H9 (cell line): ENCODE data around the gene ANHX. TPM values are rescaled to one million over a fixed set of nuclear protein-coding genes. Genes with fewer than 3 reads are reported as not detected.

Source experiments
- DNase-seq: peaks from one replicate; pipeline ENCODE4 v3.0.0-alpha.2; 2017
- H2AFZ ChIP-seq: one replicate; pipeline ENCODE4 v1.6.1; 2013; ENCODE audit warnings: mild to moderate bottlenecking, low read length, control low read depth, moderate library complexity
- H2AK5ac ChIP-seq: 2 replicates; pipeline ENCODE4 v1.6.1; 2013; ENCODE audit warnings: low read length, control low read depth, mixed read lengths; ENCODE audit not compliant: insufficient read length
- H2BK120ac ChIP-seq: one replicate; pipeline ENCODE4 v1.6.1; 2013; ENCODE audit warnings: low read depth, mild to moderate bottlenecking, low read length, control low read depth, inconsistent platforms; ENCODE audit not compliant: poor library complexity, severe bottlenecking
- H2BK12ac ChIP-seq: 2 replicates; pipeline ENCODE4 v1.6.1; 2013; ENCODE audit warnings: low read length, control low read depth, mixed read lengths, low read depth; ENCODE audit not compliant: insufficient read length
- H2BK15ac ChIP-seq: 2 replicates; pipeline ENCODE4 v1.6.1; 2013; ENCODE audit warnings: low read depth, low read length, control low read depth
- H2BK20ac ChIP-seq: one replicate; pipeline ENCODE4 v1.6.1; 2013; ENCODE audit warnings: low read depth, mild to moderate bottlenecking, low read length, control low read depth, inconsistent platforms; ENCODE audit not compliant: poor library complexity, severe bottlenecking
- H2BK5ac ChIP-seq: 2 replicates; pipeline ENCODE4 v1.6.1; 2013; ENCODE audit warnings: low read length, control low read depth, mixed read lengths; ENCODE audit not compliant: insufficient read length
- H3K14ac ChIP-seq: 2 replicates; pipeline ENCODE4 v1.6.1; 2013; ENCODE audit warnings: low read length, control low read depth; ENCODE audit not compliant: insufficient read depth
- H3K18ac ChIP-seq: 2 replicates; pipeline ENCODE4 v1.6.1; 2013; ENCODE audit warnings: low read depth, mild to moderate bottlenecking, mixed read lengths, low read length, control low read depth; ENCODE audit not compliant: insufficient read length
- H3K23ac ChIP-seq: 2 replicates; pipeline ENCODE4 v1.6.1; 2013; ENCODE audit warnings: low read length, control low read depth, mixed read lengths, low read depth; ENCODE audit not compliant: insufficient read length
- H3K23me2 ChIP-seq: 2 replicates; pipeline ENCODE4 v1.6.1; 2013; ENCODE audit warnings: low read depth, mild to moderate bottlenecking, mixed read lengths, low read length, control low read depth; ENCODE audit not compliant: insufficient read length, poor library complexity, severe bottlenecking
- H3K27ac ChIP-seq: 2 replicates; pipeline ENCODE4 v1.5.1; 2013; ENCODE audit warnings: low read length, control low read depth, mixed read lengths, low read depth; ENCODE audit not compliant: insufficient read length
- H3K27me3 ChIP-seq: 2 replicates; pipeline ENCODE4 v1.6.1; 2013; ENCODE audit warnings: low read length, control low read depth, inconsistent platforms; ENCODE audit not compliant: insufficient read depth
- H3K4ac ChIP-seq: 2 replicates; pipeline ENCODE4 v1.6.1; 2013; ENCODE audit warnings: low read depth, mild to moderate bottlenecking, control low read depth, inconsistent platforms, low read length, moderate library complexity
- H3K4me1 ChIP-seq: 2 replicates; pipeline ENCODE4 v1.6.1; 2013; ENCODE audit warnings: low read length, control low read depth, inconsistent platforms; ENCODE audit not compliant: insufficient read depth
- H3K4me2 ChIP-seq: 2 replicates; pipeline ENCODE4 v1.6.1; 2013; ENCODE audit warnings: low read length, control low read depth, mixed read lengths; ENCODE audit not compliant: insufficient read length, insufficient read depth
- H3K56ac ChIP-seq: 2 replicates; pipeline ENCODE4 v1.6.1; 2013; ENCODE audit warnings: low read depth, mild to moderate bottlenecking, mixed read lengths, low read length, control low read depth; ENCODE audit not compliant: insufficient read length
- H3K79me1 ChIP-seq: 2 replicates; pipeline ENCODE4 v1.6.1; 2013; ENCODE audit warnings: low read depth, mild to moderate bottlenecking, moderate library complexity, low read length, control low read depth, inconsistent platforms; ENCODE audit not compliant: insufficient read depth, poor library complexity, severe bottlenecking
- H3K79me2 ChIP-seq: 2 replicates; pipeline ENCODE4 v1.6.1; 2013; ENCODE audit warnings: low read length, control low read depth, inconsistent platforms; ENCODE audit not compliant: insufficient read depth
- H3K9ac ChIP-seq: 2 replicates; pipeline ENCODE4 v1.6.1; 2013; ENCODE audit warnings: low read length, control low read depth, mixed read lengths; ENCODE audit not compliant: insufficient read length; ENCODE audit errors: extremely low read depth
- H3K9me3 ChIP-seq: one replicate; pipeline ENCODE4 v1.6.1; 2013; ENCODE audit warnings: low read depth, low read length, inconsistent platforms; ENCODE audit not compliant: control insufficient read depth
- H3T11ph ChIP-seq: one replicate; pipeline ENCODE4 v1.6.1; 2013; ENCODE audit warnings: mild to moderate bottlenecking, low read length, control low read depth, inconsistent platforms
- H4K20me1 ChIP-seq: one replicate; pipeline ENCODE4 v1.6.1; 2013; ENCODE audit not compliant: control insufficient read depth, insufficient read length, insufficient read depth
- H4K5ac ChIP-seq: 2 replicates; pipeline ENCODE4 v1.6.1; 2013; ENCODE audit warnings: low read depth, mild to moderate bottlenecking, mixed read lengths, low read length, control low read depth; ENCODE audit not compliant: insufficient read length
- H4K8ac ChIP-seq: replicated peaks from 2 replicates; pipeline ENCODE4 v1.6.1; 2013; ENCODE audit warnings: low read length, control low read depth, mixed read lengths, low read depth; ENCODE audit not compliant: insufficient read length
- H4K91ac ChIP-seq: 2 replicates; pipeline ENCODE4 v1.6.1; 2013; ENCODE audit warnings: low read depth, mild to moderate bottlenecking, moderate library complexity, mixed read lengths, low read length, control low read depth; ENCODE audit not compliant: insufficient read length
- H3K27ac Mint-ChIP-seq, 3 experiments: 2 replicates in 2 of 3; 3 replicates in 1 of 3; pipeline ENCODE4 v1.8.0; 2020 to 2021; ENCODE audit warnings: mixed read lengths in 3 of 3, mild to moderate bottlenecking in 1 of 3, moderate library complexity in 1 of 3
- H3K27me3 Mint-ChIP-seq: 2 replicates; pipeline ENCODE4 v1.8.0; 2021; ENCODE audit warnings: low read depth, mild to moderate bottlenecking, moderate library complexity, mixed read lengths
- H3K36me3 Mint-ChIP-seq, 3 experiments: 2 replicates in 2 of 3; 3 replicates in 1 of 3; pipeline ENCODE4 v1.8.0; 2020 to 2021; ENCODE audit warnings: low read depth in 3 of 3, mixed read lengths in 3 of 3; ENCODE audit not compliant: insufficient read depth in 1 of 3
- H3K4me1 Mint-ChIP-seq, 2 experiments: 2 replicates each; pipeline ENCODE4 v1.8.0; 2020; ENCODE audit warnings: mixed read lengths in 2 of 2
- H3K4me3 Mint-ChIP-seq, 2 experiments: 2 replicates in 1 of 2; 3 replicates in 1 of 2; pipeline ENCODE4 v1.8.0; 2020 to 2021; ENCODE audit warnings: mild to moderate bottlenecking in 2 of 2, mixed read lengths in 2 of 2, moderate library complexity in 1 of 2
- H3K9me3 Mint-ChIP-seq, 2 experiments: 2 replicates in 1 of 2; 3 replicates in 1 of 2; pipeline ENCODE4 v1.8.0; 2020; ENCODE audit warnings: mild to moderate bottlenecking in 2 of 2, mixed read lengths in 2 of 2, moderate library complexity in 1 of 2
- whole genome bisulfite sequencing: extraction: QIAGEN DNeasy Blood & Tissue Kit; methylation state at CpG from one replicate; pipeline ENCODE4 v1.1.7; 2013; ENCODE audit warnings: missing lambda C conversion rate, low lambda C conversion rate, mixed read lengths; ENCODE audit not compliant: insufficient read length; ENCODE audit errors: extremely low coverage; 5-methylcytosine and 5-hydroxymethylcytosine counted together
- total RNA-seq: library from RNA; stranded (reverse); gene quantifications from 2 replicates; pipeline ENCODE4 v1.2.1, GENCODE V29; 2021
- TF ChIP-seq, protein P1 (sequence below): fragments of 200-600 bp; sonication (generic); conservative IDR thresholded peaks from 3 replicates; pipeline ENCODE4 v1.8.0; 2021; ENCODE audit warnings: antibody characterized with exemption, mild to moderate bottlenecking

Gene ANHX
- total RNA-seq, 1 experiment from 2014 or later, result not detected

DNA sequence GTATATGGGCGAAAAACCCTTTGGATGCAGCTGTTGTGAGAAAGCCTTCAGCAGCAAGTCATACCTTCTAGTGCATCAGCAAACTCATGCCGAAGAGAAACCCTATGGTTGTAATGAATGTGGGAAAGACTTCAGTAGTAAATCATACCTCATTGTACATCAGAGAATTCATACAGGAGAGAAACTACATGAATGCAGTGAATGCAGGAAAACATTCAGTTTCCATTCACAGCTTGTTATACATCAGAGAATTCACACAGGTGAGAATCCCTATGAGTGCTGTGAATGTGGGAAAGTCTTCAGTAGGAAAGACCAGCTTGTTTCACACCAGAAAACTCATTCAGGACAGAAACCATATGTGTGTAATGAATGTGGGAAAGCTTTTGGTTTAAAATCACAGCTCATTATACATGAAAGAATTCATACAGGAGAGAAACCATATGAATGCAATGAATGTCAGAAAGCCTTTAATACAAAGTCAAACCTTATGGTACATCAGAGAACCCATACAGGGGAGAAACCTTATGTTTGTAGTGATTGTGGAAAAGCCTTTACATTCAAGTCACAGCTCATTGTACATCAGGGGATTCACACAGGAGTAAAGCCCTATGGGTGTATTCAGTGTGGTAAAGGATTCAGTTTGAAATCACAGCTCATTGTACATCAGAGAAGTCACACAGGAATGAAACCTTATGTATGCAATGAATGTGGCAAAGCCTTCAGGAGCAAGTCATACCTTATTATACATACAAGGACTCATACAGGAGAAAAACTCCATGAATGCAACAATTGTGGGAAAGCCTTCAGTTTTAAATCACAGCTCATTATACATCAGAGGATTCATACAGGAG, 33.0 kb downstream of the ANHX start:
- H3K4me1 ChIP-seq, result no peaks in the 10 kb centered on the region
- no peak overlapping the region for H3K56ac ChIP-seq
- no peak overlapping the region for H2AFZ ChIP-seq
- H4K20me1 ChIP-seq, result no peaks in the 10 kb centered on the region
- H3K14ac ChIP-seq, result no peak overlapping the region
- no peak overlapping the region for H3K18ac ChIP-seq
- H4K5ac ChIP-seq, result no peak overlapping the region
- H3K79me2 ChIP-seq, result no peaks in the 10 kb centered on the region
- no peaks in the 10 kb centered on the region for H3K79me1 ChIP-seq
- H3T11ph ChIP-seq, result no peak overlapping the region
- Mint-ChIP-seq H3K4me3 (no peak overlapping the region), H3K9me3 (peaks cover 82 to 83% of the 10 kb centered on the region in 2 experiments), H3K36me3 (peaks cover 66 to 79% (median 68%) of the 10 kb centered on the region in 3 experiments), H3K27ac (no peak overlapping the region), H3K27me3 (peaks cover 16% of the 10 kb centered on the region), H3K4me1 (no peaks in the 10 kb centered on the region)
- H3K9me3 ChIP-seq, result peaks cover 63% of the 10 kb centered on the region
- DNase-seq, result no peak
- no peaks in the 10 kb centered on the region for H3K27me3 ChIP-seq
- no peak overlapping the region for H2BK120ac ChIP-seq
- no peak overlapping the region for H4K8ac ChIP-seq
- no peak overlapping the region for H2BK15ac ChIP-seq
- no peak overlapping the region for H3K4me2 ChIP-seq
- no peak overlapping the region for H2BK12ac ChIP-seq
- no peak overlapping the region for H3K9ac ChIP-seq
- no peak overlapping the region for H3K4ac ChIP-seq
- no peaks in the 10 kb centered on the region for H3K23me2 ChIP-seq
- no peak overlapping the region for H2BK20ac ChIP-seq
- no peak overlapping the region for H2AK5ac ChIP-seq
- H3K27ac ChIP-seq, result no peak overlapping the region
- no peak overlapping the region for H3K23ac ChIP-seq
- TF ChIP-seq, protein P1, sequence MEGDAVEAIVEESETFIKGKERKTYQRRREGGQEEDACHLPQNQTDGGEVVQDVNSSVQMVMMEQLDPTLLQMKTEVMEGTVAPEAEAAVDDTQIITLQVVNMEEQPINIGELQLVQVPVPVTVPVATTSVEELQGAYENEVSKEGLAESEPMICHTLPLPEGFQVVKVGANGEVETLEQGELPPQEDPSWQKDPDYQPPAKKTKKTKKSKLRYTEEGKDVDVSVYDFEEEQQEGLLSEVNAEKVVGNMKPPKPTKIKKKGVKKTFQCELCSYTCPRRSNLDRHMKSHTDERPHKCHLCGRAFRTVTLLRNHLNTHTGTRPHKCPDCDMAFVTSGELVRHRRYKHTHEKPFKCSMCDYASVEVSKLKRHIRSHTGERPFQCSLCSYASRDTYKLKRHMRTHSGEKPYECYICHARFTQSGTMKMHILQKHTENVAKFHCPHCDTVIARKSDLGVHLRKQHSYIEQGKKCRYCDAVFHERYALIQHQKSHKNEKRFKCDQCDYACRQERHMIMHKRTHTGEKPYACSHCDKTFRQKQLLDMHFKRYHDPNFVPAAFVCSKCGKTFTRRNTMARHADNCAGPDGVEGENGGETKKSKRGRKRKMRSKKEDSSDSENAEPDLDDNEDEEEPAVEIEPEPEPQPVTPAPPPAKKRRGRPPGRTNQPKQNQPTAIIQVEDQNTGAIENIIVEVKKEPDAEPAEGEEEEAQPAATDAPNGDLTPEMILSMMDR, result no peak
- no peak overlapping the region for H2BK5ac ChIP-seq
- H4K91ac ChIP-seq, result no peak overlapping the region
- WGBS, result no CpG with 5 or more reads among the region's 2 CpGs
